HTERT RPE-1 (cell line): Measurements from ENCODE around the gene DUSP22.

Experiments
- in situ Hi-C: fragments of 300-500 bp; cut with MboI; formaldehyde crosslinking; loops from 4 replicates; pipeline ENCODE4 v1.14.3; 2020; ENCODE audit warnings: low sequenced_read_pairs

Gene DUSP22

GRCh38 chr6:336159-337114 lies 44.1 kb downstream of the DUSP22 start:
- in situ Hi-C loops = no loop called here

- in situ Hi-C loops = no loop called here
These were observed 45.6 kb downstream of the DUSP22 start for GRCh38 chr6:337805-338368.

- in situ Hi-C loops = no loop called here
These were observed 46.6 kb downstream of the DUSP22 start for GRCh38 chr6:338815-339262.

- in situ Hi-C loops = no loop called here
These were observed 47.2 kb downstream of the DUSP22 start for GRCh38 chr6:339480-339879.

- in situ Hi-C loops = no loop called here
These were observed 48.1 kb downstream of the DUSP22 start for GRCh38 chr6:340186-340955.

- in situ Hi-C loops = no loop called here
These were observed 48.9 kb downstream of the DUSP22 start for GRCh38 chr6:340991-341827.

GRCh38 chr6:341914-342831 lies 49.9 kb downstream of the DUSP22 start:
- in situ Hi-C loops = no loop called here

- in situ Hi-C loops = no loop called here
These were observed 50.5 kb downstream of the DUSP22 start for GRCh38 chr6:342832-343179.

- in situ Hi-C loops = no loop called here
These were observed 51.1 kb downstream of the DUSP22 start for GRCh38 chr6:343226-343935.

- in situ Hi-C loops = no loop called here
These were observed 51.9 kb downstream of the DUSP22 start for GRCh38 chr6:343960-344815.

- in situ Hi-C loops = no loop called here
These were observed 52.6 kb downstream of the DUSP22 start for GRCh38 chr6:344816-345340.

GRCh38 chr6:345747-346385 lies 53.6 kb downstream of the DUSP22 start:
- in situ Hi-C loops = no loop called here

GRCh38 chr6:346386-347030 lies 54.2 kb downstream of the DUSP22 start:
- in situ Hi-C loops = no loop called here

GRCh38 chr6:347232-347631 lies 54.9 kb downstream of the DUSP22 start:
- in situ Hi-C loops = no loop called here

GRCh38 chr6:347951-348859 lies 55.9 kb downstream of the DUSP22 start:
- in situ Hi-C loops = no loop called here

- in situ Hi-C loops = no loop called here
These were observed 56.6 kb downstream of the DUSP22 start for GRCh38 chr6:348860-349396.
